ENCODE results near the gene RAB29.

Gene RAB29

DNA sequence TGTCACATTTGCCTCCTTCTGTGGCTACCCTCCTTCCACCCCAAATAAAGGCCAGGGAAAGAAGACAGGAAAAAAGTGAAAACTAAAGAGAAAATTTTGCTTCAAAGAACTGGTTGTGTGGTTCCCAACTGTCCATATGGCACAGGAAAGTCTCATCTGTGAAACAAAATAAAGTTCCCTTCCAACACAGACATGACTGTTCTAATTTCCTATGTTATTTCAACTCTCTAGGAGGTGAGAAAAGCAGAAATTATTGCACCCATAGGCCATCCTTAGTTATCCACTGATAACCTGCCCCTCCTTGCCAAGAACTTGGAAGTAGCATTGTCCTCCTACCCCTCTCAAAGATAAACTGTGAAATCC, 8.1 kb upstream of the RAB29 start:
- Mint-ChIP-seq H3K4me1 (peaks cover 11% of the 10 kb centered on the region), H3K36me3 (no peaks in the 10 kb centered on the region), H3K4me3 (no peak overlapping the region), H3K27ac (no peak overlapping the region), H3K9me3 (no peaks in the 10 kb centered on the region)
- DNase-seq (ENCODE audit: low spot score in 2 of 2) (no peak), ATAC-seq (no peak)

DNA sequence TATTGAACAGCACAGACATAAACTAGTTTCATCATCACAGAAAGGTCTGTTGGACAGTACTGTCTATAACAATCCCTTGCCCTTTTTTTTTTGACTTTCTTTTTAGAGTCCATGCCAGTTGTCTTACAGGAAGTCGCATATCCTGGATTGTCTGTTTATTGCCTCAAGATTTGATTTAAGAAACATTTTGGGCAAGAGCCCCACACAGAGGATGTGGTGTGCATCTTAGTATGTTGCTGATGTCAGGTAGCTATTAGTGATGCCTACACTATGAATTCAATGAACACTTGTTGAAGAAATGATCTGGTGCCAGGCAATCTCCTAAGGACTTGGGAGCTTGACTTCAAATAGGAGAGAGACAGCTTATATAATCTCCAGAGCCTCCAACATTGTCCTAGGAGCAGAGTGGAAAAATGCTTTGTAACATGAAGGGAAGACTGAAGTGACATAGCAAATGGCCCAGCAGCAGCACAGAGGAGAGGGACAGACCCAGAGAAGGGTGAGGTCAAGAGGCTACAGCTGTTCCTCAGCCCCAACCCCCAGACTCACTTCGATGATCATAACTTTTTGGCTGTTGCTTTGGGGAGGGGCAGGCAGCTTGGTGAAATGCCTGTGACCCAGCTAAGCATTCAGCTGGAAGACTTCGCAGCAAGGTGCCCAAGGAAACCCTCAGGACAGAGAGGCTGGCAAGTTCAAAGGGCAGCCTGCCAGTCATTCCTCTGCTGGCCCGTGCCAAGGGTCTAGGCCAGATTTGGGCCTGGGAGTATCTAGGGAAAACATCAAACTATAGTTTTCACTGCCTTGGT, 7.5 kb upstream of the RAB29 start:
- H3K27ac Mint-ChIP-seq = peak overlapping the region; percentile 23
- peaks cover 11% of the 10 kb centered on the region for H3K4me1 Mint-ChIP-seq
- DNase-seq (ENCODE audit: low spot score in 2 of 2) = no peak
- no peak for ATAC-seq
- no peaks in the 10 kb centered on the region for H3K9me3 Mint-ChIP-seq
- no peaks in the 10 kb centered on the region for H3K36me3 Mint-ChIP-seq
- H3K4me3 Mint-ChIP-seq = no peak overlapping the region

DNA sequence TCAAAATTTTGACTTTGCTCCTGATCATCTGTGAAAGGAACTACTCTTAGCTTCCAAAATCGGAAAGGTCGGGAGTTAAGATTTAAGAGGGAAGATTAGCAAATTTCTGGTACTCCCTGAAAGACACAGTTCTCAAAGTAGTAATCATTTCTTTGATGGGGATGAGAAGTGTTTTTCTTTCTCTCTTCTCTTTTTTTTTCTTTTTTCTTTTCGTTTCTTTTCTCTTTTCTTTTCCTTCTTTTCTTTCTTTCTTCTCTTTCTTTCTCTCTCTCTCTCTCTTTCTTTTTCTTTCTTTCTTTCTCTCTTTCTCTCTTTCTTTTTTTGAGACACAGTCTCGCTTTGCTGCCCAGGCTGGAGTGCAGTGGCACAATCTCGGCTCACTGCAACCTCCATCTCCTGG, 5.1 kb upstream of the RAB29 start:
- Mint-ChIP-seq H3K9me3 (no peaks in the 10 kb centered on the region), H3K4me1 (peaks cover 25% of the 10 kb centered on the region), H3K27ac (peak overlapping the region; percentile 67), H3K4me3 (no peak overlapping the region), H3K36me3 (peaks cover 3% of the 10 kb centered on the region)
- DNase-seq (ENCODE audit: low spot score in 2 of 2) = no peak
- ATAC-seq = no peak

DNA sequence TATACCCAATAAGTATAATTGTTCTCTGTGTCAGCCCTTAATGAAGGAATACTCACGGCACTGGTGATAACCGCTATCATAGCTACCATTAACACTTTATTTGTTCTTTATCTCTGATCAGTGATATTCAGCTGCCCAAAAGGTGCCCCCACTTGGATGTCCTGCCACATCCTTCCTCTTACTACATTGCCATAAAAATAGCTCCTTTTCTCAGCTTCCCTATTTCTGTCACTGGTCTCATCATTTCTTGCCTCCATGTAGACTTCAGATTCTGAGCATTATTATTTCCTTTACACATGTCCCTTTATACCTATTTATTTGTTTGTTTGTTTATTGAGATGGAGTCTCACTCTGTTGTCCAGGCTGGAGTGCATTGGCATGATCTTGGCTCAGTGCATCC, 2.7 kb upstream of the RAB29 start:
- no peaks in the 10 kb centered on the region for H3K9me3 Mint-ChIP-seq
- H3K27ac Mint-ChIP-seq = no peak overlapping the region
- ATAC-seq (no peak), DNase-seq (ENCODE audit: low spot score in 2 of 2) (no peak)
- H3K36me3 Mint-ChIP-seq = peaks cover 19% of the 10 kb centered on the region
- H3K4me1 Mint-ChIP-seq = peaks cover 43% of the 10 kb centered on the region
- H3K4me3 Mint-ChIP-seq = no peak overlapping the region

DNA sequence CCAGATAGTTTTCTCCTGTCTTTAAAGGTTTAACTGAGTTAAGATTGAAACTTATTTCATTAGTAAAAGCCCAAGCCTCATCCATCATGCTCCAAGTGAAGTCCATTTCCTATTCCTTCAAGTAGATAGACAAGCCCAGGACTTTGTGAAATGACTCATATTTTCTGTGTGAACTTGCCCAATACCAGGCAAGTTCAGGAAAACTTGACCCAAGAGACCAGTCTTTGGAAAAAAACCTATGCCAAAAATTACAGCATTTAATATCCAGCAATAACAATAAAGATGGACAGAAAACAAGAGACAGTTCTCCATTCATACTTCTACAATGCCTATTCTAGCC, 405 bp upstream of the RAB29 start:
- peaks cover 57% of the 10 kb centered on the region for H3K4me1 Mint-ChIP-seq
- DNase-seq (ENCODE audit: low spot score in 2 of 2) (no peak), ATAC-seq (no peak)
- H3K36me3 Mint-ChIP-seq = peaks cover 40% of the 10 kb centered on the region
- H3K27ac Mint-ChIP-seq = peak overlapping the region; percentile 99
- H3K9me3 Mint-ChIP-seq = no peaks in the 10 kb centered on the region
- H3K4me3 Mint-ChIP-seq = peak overlapping the region; percentile 98

DNA sequence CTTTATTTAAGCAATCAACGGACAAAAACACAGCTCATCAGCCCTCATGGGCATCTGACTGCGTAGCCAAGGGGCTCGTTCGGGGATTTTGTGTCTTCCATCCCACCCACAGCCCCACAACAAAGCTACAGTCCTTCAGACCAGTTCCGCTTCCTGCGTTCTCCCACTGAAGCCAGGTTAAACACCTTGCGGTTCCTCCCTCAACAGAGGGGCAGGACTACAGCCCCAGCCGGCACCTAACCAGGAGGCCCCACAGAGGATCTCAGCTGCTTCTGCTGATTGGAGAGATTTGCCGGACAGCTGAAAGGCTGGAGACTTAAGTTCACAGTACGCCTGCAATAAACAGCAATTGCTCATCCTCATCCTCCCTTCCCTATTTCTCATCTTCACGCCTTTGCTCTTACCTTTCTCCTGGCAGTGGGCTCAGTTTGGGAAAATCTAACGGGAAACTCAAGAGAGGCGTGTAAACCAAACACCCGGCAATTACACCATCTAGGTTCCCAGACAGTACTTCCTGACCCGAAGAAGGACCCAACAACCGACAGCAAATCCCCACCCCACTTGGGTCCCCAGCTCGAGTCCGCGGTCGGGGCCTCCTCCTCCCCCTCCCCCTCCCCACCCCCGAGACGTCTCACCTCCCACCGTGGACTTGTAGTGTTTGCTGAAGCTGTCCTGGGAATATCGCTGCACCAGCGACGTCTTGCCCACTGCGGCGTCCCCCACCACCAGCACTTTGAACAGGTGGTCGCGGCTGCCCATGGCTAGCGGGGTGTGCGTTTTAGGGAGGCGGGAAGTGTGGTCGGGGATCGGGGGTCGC, 876 bp downstream of the RAB29 start:
- peak; percentile 9 to 75 for DNase-seq (ENCODE audit: low spot score in 2 of 2)
- Mint-ChIP-seq H3K27ac (peak overlapping the region; percentile 99), H3K36me3 (peaks cover 53% of the 10 kb centered on the region), H3K4me1 (peaks cover 53% of the 10 kb centered on the region), H3K4me3 (peak overlapping the region; percentile 98), H3K9me3 (no peaks in the 10 kb centered on the region)
- peak; percentile 33 for ATAC-seq

DNA sequence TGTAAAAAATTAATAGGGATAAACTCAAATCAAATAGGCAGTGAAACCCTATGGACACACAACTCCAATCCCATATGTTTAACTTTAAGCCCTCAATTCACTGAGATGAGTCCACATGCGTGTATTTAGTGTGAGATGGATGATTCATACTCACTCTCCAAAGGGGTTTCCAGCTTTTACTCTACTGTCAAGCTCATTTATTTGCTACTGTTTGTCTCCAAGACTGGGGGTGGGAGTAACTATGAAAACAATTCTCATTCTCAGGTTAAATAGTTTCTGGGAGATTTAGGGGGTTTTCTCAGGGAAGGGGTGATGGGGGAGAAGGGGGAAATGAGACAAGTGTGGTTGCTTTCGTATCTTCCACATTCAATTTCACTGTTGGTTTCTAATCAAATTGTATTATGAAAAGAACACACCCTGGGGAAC, 2.7 kb downstream of the RAB29 start:
- H3K27ac Mint-ChIP-seq = peak overlapping the region; percentile 43
- peaks cover 71% of the 10 kb centered on the region for H3K36me3 Mint-ChIP-seq
- DNase-seq (ENCODE audit: low spot score in 2 of 2) = no peak
- ATAC-seq = peak; percentile 74
- H3K4me1 Mint-ChIP-seq = peaks cover 53% of the 10 kb centered on the region
- peak overlapping the region; percentile 98 for H3K4me3 Mint-ChIP-seq
- no peaks in the 10 kb centered on the region for H3K9me3 Mint-ChIP-seq

DNA sequence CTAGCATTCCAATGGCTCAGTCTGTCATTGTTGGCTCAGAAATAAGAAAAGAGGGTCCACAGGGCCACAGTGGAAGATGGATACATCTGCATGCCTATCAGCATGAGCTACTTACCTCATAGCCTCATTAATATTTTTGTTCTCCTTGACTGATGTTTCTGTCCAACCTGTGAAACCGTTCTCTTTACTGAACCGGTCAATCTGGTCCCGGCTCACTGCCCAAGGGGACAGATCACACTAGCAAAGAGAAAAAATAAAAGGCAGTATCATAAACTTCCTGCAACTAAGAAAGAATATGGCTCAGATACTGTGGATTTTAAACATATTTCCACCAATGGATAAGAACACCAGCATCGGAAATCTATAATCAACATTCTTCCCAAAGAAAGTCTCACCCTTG, 4.7 kb downstream of the RAB29 start:
- Mint-ChIP-seq H3K27ac (peak overlapping the region; percentile 74), H3K4me1 (peaks cover 49% of the 10 kb centered on the region), H3K36me3 (peaks cover 82% of the 10 kb centered on the region), H3K4me3 (no peak overlapping the region), H3K9me3 (no peaks in the 10 kb centered on the region)
- DNase-seq (ENCODE audit: low spot score in 2 of 2) = no peak
- no peak for ATAC-seq

DNA sequence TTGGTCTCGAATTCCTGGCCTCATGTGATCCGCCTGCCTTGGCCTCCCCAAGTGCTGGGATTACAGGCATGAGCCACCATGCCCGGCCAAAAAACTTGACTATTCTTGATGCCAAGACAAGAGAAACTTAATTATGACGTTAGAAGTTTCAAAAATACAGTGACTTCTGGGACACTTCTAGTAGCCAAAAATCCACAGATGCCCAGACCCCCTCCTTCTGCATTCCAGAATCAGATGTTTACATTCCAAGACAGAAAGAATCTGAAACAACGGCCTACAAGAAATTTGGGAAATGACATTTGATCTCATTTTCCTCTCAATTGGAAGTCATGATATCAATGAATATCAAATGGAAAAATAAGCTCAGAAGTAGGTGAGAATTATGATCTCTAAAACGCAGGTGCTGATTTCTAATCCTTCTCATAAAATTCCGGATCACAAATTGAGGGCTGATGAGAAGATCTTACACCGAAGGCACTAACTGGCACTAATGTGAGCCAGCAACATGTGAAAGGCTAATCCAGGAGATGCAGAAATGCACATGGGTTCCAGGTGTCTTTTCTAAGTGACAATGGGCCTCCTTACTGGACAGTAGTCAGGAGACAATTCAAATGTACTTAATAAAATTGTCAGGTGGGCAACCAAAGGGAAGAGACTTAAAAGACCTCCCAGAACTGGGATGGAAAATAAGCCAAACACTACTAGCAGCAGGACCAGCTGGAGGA, 5.5 kb downstream of the RAB29 start:
- no peaks in the 10 kb centered on the region for H3K9me3 Mint-ChIP-seq
- ATAC-seq (no peak), DNase-seq (ENCODE audit: low spot score in 2 of 2) (no peak)
- peaks cover 78% of the 10 kb centered on the region for H3K36me3 Mint-ChIP-seq
- H3K4me3 Mint-ChIP-seq = no peak overlapping the region
- peak overlapping the region; percentile 74 for H3K27ac Mint-ChIP-seq
- peaks cover 42% of the 10 kb centered on the region for H3K4me1 Mint-ChIP-seq

DNA sequence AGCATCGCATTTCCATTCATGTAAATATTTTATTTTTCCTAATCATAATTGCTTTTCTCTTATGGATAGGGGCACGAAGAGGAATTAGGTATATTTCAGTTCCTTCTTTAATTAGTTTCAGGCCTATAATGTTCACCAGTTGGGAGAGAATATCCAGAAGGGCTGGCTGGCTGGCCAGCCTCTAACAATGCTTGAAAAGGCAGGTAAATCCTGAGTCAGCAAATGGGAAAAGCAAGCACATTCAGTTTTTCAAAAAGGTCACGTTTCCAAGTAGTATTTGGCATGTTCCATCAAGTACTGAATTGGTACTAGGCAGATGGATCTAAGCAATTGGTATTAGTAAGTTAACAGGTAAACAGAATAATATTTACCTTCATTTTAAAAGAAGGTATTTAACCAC, 8.0 kb downstream of the RAB29 start:
- ATAC-seq = no peak
- H3K36me3 Mint-ChIP-seq = peaks cover 60% of the 10 kb centered on the region

DNA sequence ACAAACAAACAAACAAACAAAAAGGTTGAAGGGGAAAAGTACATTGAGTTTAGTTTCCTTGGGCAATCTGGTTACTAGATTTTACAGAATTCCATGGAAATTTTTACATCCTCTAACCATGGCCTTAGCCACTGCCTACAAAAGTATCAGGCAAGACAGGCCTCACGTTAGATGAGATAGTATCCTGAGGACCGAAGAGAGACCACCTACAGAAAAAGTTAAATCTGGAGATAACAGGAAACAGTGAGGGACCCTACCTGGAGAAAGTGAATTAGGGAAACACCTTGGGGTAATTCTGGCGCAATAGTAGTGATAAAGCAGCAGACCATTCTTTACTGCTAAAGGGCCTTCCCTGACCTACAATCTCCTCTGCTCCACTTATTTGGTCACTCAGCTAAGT, 8.7 kb downstream of the RAB29 start:
- peak overlapping the region; percentile 91 for H3K27ac Mint-ChIP-seq
- peaks cover 55% of the 10 kb centered on the region for H3K36me3 Mint-ChIP-seq
- DNase-seq (ENCODE audit: low spot score in 2 of 2) = no peak
- no peak for ATAC-seq
- peaks cover 12% of the 10 kb centered on the region for H3K4me1 Mint-ChIP-seq
- no peaks in the 10 kb centered on the region for H3K9me3 Mint-ChIP-seq
- H3K4me3 Mint-ChIP-seq = no peak overlapping the region

More for the DNA sequence above, 8.0 kb downstream of the RAB29 start:
- no peaks in the 10 kb centered on the region for H3K9me3 Mint-ChIP-seq
- no peak for DNase-seq (ENCODE audit: low spot score in 2 of 2)
- H3K4me3 Mint-ChIP-seq = no peak overlapping the region
- H3K4me1 Mint-ChIP-seq = peaks cover 19% of the 10 kb centered on the region
- H3K27ac Mint-ChIP-seq = no peak overlapping the region

DNA sequence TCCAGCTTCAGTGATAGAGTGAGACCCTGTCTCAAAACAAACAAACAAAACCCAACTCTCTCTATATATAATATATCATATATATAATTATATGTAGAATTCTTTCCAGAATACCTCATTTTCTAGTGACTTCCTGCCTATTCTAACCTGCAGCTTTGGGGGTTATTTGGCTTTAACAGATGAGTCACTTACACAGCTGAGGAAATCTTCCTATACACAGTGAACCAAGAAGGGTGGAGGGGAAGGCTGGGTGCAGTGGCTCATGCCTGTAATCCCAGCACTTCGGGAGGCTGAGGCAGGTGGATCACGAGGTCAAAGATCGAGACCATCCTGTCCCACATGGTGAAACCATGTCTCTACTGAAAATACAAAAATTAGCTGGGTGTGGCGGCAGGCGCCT, 9.2 kb downstream of the RAB29 start:
- peak overlapping the region; percentile 91 for H3K27ac Mint-ChIP-seq
- ATAC-seq = peak; percentile 51
- peaks cover 7% of the 10 kb centered on the region for H3K4me1 Mint-ChIP-seq
- no peak for DNase-seq (ENCODE audit: low spot score in 2 of 2)
- H3K9me3 Mint-ChIP-seq = no peaks in the 10 kb centered on the region
- no peak overlapping the region for H3K4me3 Mint-ChIP-seq
- H3K36me3 Mint-ChIP-seq = peaks cover 54% of the 10 kb centered on the region

DNA sequence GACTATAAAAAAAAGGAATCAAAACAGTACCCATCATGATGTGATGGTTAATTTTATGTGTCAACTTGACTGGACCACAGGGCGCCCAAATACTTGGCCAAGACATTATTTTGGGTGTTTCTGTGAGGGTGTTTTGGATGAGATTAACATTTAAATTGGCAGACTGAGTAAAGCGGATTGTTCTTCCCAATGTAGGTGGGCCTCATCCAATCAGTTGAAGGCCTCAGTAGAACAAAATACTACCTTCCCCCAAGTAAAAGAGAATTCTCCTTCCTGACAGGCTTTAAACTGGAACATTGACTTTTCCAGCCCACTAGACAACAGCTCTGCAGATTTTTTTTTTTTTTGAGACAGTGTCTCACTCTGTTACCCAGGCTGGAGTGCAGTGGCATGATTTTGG, 10.7 kb downstream of the RAB29 start:
- H3K4me1 Mint-ChIP-seq = peaks cover 7% of the 10 kb centered on the region
- H3K36me3 Mint-ChIP-seq = peaks cover 40% of the 10 kb centered on the region
- H3K4me3 Mint-ChIP-seq = no peak overlapping the region
- DNase-seq (ENCODE audit: low spot score in 2 of 2) = no peak
- H3K9me3 Mint-ChIP-seq = no peaks in the 10 kb centered on the region
- H3K27ac Mint-ChIP-seq = peak overlapping the region; percentile 29
- no peak for ATAC-seq

DNA sequence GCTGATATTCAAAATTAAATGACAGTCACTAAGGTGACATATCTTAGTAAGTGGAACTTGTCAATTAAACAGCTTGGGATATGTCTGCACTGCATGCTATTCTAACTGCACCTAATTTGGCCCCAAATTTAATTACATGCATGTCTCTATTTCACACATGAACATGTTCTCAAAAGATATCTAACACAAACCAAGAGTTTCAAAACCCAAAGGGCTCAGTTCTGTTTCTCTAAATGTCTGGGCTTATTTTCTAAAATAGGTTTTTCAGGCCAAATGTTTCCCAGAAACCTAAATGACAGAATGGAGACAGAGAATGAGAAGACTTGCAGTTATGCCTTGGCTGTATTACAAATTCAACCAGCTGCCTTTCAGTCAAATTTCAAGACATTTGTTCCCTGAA, 11.3 kb downstream of the RAB29 start:
- Mint-ChIP-seq H3K4me1 (peaks cover 7% of the 10 kb centered on the region), H3K36me3 (peaks cover 34% of the 10 kb centered on the region), H3K9me3 (no peaks in the 10 kb centered on the region), H3K27ac (peak overlapping the region; percentile 29), H3K4me3 (no peak overlapping the region)
- peak; percentile 64 for ATAC-seq
- DNase-seq (ENCODE audit: low spot score in 2 of 2) = no peak

DNA sequence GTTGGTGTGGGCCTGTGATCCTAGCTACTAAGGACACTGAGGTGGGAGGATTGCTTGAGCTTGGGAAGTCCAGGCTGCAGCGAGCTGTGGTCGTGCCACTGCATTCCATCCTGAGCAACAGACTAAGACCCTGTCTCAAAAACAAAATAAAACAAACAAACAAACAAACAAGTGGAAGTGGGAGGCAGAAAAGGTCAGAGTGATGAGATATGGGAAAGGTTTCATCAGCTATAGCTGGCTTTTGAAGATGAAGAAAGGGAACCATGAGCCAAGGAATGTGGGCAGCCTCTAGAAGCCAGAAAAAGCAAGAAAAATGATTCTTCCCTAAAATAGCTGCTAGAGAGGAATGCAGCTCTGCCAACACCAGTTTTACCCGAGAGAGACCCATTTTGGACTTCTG, 14.7 kb downstream of the RAB29 start:
- H3K4me1 Mint-ChIP-seq = no peaks in the 10 kb centered on the region
- no peak overlapping the region for H3K4me3 Mint-ChIP-seq
- DNase-seq (ENCODE audit: low spot score in 2 of 2) = no peak
- peak overlapping the region; percentile 84 for H3K27ac Mint-ChIP-seq
- H3K36me3 Mint-ChIP-seq = peaks cover 9% of the 10 kb centered on the region
- H3K9me3 Mint-ChIP-seq = no peaks in the 10 kb centered on the region
- no peak for ATAC-seq

Data from stimulated activated effector memory CD8-positive, alpha-beta T cell treated with anti-CD3 and anti-CD28 coated beads, Interleukin-12 subunit alpha, Interleukin-12 subunit beta, amount 100 ng/mL, for 72 hours (primary cell).